WERI-Rb-1 (cell line): ENCODE data around the gene ST8SIA4.

ENCODE experiments used
- DNase-seq: peaks from one replicate; pipeline ENCODE4 v3.0.0-alpha.2; 2020
- H3K27ac ChIP-seq: fragments of 250-450 bp; sonication (Bioruptor Pico); 2 replicates; pipeline ENCODE4 v1.5.1; 2020; ENCODE audit warnings: mild to moderate bottlenecking, moderate library complexity
- H3K27me3 ChIP-seq: fragments of 250-450 bp; sonication (Bioruptor Pico); 2 replicates; pipeline ENCODE4 v1.5.1; 2021; ENCODE audit warnings: mild to moderate bottlenecking, low read depth, moderate library complexity; ENCODE audit not compliant: insufficient read depth, severe bottlenecking
- H3K36me3 ChIP-seq: fragments of 250-450 bp; sonication (Bioruptor Pico); 2 replicates; pipeline ENCODE4 v1.5.1; 2020; ENCODE audit warnings: mild to moderate bottlenecking, moderate library complexity
- H3K4me3 ChIP-seq: 2 replicates; pipeline ENCODE4 v1.5.1; 2011; ENCODE audit warnings: low read depth, mild to moderate bottlenecking, control low read depth, low read length
- H3K9me3 ChIP-seq: fragments of 250-450 bp; sonication (Bioruptor Pico); 2 replicates; pipeline ENCODE4 v1.5.1; 2021; ENCODE audit warnings: mild to moderate bottlenecking, moderate library complexity; ENCODE audit not compliant: severe bottlenecking
- TF ChIP-seq, protein P1 (sequence below): IDR thresholded peaks from 2 replicates; pipeline ENCODE4 v1.5.1; 2011; ENCODE audit warnings: low read depth, mild to moderate bottlenecking, control low read depth, inconsistent platforms, low read length

Gene ST8SIA4

DNA sequence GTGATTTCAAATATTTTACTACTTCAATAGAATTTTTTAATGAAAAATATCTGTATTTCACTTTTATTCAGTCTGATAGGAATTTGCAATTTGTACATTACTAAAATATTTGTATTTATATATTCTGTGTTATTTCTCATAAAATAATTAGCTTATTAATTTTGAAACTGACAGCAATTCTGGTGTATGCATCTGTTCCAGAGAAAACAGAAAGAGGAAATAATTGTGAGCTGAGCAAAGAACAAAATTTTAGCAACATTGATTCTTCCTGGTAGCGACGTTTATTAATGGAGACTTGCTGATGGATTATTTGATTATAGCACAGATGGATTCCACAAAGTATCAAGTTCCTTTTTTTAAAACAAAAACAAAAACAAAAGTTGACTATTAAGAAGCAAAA is 61.0 kb downstream of the ST8SIA4 start:
- H3K36me3 ChIP-seq: no peaks in the 10 kb centered on the region
- TF ChIP-seq, protein P1, sequence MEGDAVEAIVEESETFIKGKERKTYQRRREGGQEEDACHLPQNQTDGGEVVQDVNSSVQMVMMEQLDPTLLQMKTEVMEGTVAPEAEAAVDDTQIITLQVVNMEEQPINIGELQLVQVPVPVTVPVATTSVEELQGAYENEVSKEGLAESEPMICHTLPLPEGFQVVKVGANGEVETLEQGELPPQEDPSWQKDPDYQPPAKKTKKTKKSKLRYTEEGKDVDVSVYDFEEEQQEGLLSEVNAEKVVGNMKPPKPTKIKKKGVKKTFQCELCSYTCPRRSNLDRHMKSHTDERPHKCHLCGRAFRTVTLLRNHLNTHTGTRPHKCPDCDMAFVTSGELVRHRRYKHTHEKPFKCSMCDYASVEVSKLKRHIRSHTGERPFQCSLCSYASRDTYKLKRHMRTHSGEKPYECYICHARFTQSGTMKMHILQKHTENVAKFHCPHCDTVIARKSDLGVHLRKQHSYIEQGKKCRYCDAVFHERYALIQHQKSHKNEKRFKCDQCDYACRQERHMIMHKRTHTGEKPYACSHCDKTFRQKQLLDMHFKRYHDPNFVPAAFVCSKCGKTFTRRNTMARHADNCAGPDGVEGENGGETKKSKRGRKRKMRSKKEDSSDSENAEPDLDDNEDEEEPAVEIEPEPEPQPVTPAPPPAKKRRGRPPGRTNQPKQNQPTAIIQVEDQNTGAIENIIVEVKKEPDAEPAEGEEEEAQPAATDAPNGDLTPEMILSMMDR: no peak
- no peak for DNase-seq
- H3K27me3 ChIP-seq: no peaks in the 10 kb centered on the region
- H3K9me3 ChIP-seq: no peaks in the 10 kb centered on the region
- no peak overlapping the region for H3K27ac ChIP-seq
- no peak overlapping the region for H3K4me3 ChIP-seq

DNA sequence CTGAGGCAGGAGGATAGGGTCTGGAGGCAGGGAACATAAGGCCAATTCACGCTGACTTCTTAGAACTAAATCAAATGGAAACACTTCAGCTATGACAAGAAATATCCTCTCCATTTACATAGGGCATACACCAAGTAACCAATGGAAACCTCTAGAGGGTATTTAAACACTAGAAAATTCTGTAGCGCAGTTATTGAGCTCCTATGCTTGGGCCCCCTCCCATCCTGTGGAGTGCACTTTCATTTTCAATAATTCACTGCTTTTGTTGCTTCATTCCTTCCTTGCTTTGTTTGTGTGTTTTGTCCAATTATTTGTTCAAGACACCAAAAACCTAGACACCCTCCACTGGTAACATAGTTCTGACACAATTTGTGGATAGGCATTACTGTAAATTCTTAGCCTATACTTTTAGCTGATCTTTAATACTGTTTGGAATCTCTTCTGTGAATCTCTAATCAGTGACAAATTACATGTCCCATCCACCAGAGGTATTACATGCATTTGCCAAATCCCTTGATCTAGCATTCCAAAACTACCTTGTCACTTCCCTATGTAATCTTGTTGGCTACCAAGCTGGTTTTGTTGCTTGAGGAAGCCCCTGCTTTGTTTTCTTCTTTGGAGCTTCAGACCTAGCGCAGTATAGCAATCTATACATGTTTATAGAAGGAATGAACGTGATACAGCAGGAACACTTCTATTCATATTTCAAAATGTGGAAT is 61.6 kb downstream of the ST8SIA4 start:
- no peak for DNase-seq
- no peak overlapping the region for H3K4me3 ChIP-seq
- H3K27ac ChIP-seq: no peak overlapping the region
- TF ChIP-seq, protein P1: no peak
- no peaks in the 10 kb centered on the region for H3K9me3 ChIP-seq
- H3K27me3 ChIP-seq: no peaks in the 10 kb centered on the region
- H3K36me3 ChIP-seq: no peaks in the 10 kb centered on the region

DNA sequence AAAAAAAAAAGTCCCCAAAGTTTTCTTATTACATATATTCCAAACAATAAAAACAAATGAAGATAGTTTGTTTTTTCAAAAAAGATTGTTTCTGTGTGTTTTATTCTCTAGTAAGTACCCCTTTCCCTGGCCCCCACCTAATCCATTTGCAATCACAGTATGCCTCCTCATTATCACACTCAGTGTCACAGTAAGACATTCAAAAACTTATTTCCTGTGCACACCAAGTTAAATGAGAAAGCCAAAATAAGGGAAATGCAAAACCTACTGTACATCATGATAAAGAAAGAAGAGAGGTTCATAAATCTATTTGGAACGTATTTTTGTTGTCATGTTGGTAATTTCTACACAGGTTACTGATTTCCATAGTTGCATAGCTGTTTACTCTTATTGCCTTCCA is 62.3 kb downstream of the ST8SIA4 start:
- Histone ChIP-seq H3K27ac (no peak overlapping the region), H3K27me3 (no peaks in the 10 kb centered on the region), H3K9me3 (no peaks in the 10 kb centered on the region), H3K36me3 (no peaks in the 10 kb centered on the region), H3K4me3 (no peak overlapping the region)
- no peak for DNase-seq
- TF ChIP-seq, protein P1: no peak

DNA sequence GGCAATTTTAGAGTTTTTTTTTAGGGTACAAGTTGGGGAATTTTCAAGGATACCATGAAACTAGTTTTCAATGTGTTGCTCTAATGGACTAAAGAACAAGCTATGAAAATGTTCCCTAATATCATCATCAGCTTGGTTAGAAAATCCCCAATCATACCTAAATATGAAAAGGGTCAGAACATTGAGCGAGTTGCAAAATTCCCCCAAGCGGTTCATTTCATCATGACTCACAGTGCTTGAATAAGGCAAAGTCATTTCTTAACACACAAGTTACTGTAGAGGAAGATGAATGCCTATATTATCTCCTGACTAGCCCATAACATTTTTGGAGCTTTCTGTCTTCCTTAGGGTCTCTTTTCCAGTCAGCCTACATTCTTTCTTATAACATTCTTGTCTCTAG is 62.7 kb downstream of the ST8SIA4 start:
- DNase-seq: no peak
- no peaks in the 10 kb centered on the region for H3K36me3 ChIP-seq
- TF ChIP-seq, protein P1: no peak

DNA sequence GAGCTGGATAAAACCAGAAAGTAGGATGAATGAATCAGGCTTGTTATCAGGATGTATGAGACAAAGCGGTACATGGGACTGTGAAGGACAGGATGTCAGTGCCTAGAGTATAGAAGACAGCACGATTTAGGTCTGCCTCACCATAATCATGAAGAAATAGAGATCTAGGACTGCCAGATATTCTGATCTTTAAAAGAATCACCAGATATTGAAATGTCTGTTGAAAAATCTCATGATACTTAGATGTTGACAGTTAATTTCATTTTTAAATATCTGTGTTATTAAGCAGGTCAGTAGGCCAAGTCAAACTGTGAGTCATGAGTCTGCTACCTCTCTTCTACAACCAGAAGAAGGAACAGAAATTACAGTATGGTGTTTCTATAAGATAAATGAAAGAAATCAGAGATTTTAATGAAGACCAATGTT is 65.0 kb downstream of the ST8SIA4 start:
- H3K27me3 ChIP-seq: no peaks in the 10 kb centered on the region
- no peak overlapping the region for H3K27ac ChIP-seq

More for the DNA sequence above, 62.7 kb downstream of the ST8SIA4 start:
- H3K9me3 ChIP-seq: no peaks in the 10 kb centered on the region
- H3K4me3 ChIP-seq: no peak overlapping the region
- H3K27me3 ChIP-seq: no peaks in the 10 kb centered on the region
- no peak overlapping the region for H3K27ac ChIP-seq

More for the DNA sequence above, 65.0 kb downstream of the ST8SIA4 start:
- no peaks in the 10 kb centered on the region for H3K9me3 ChIP-seq
- TF ChIP-seq, protein P1: no peak
- no peaks in the 10 kb centered on the region for H3K36me3 ChIP-seq
- no peak overlapping the region for H3K4me3 ChIP-seq
- no peak for DNase-seq
